SK-N-SH treated with all-trans-retinoic acid at 6 μM for 48 hours (cell line): ENCODE data around the gene C1QC.

ENCODE experiments used
- ATAC-seq: fragments of 200-7000 bp; cut with Tn5 transposase; 3 replicates; pipeline ENCODE4 v1.9.1; 2020; ENCODE audit warnings: mild to moderate bottlenecking, moderate library complexity
- ARNTL ChIP-seq: fragments of 450-650 bp; formaldehyde crosslinking; IDR thresholded peaks from 2 replicates; pipeline ENCODE4 v1.5.0; 2020; ENCODE audit warnings: low read depth, mild to moderate bottlenecking, moderate library complexity, borderline replicate concordance
- BACH2 ChIP-seq: fragments of 250-450 bp; sonication (Bioruptor Pico); IDR thresholded peaks from 2 replicates; pipeline ENCODE4 v1.9.0; 2021; ENCODE audit warnings: mild to moderate bottlenecking, borderline replicate concordance
- CREB5 ChIP-seq: fragments of 250-450 bp; sonication (Bioruptor Pico); IDR thresholded peaks from 2 replicates; pipeline ENCODE4 v1.5.1; 2020; ENCODE audit warnings: low read depth, mild to moderate bottlenecking, moderate library complexity
- CSDC2 ChIP-seq: fragments of 250-450 bp; sonication (Bioruptor Pico); IDR thresholded peaks from 2 replicates; pipeline ENCODE4 v1.5.0; 2020; ENCODE audit warnings: mild to moderate bottlenecking, moderate library complexity
- CSRNP3 ChIP-seq: fragments of 250-450 bp; sonication (Bioruptor Pico); IDR thresholded peaks from 2 replicates; pipeline ENCODE4 v1.5.1; 2021; ENCODE audit warnings: mild to moderate bottlenecking, moderate library complexity
- ESRRG ChIP-seq: fragments of 250-450 bp; sonication (Bioruptor Pico); IDR thresholded peaks from 2 replicates; pipeline ENCODE4 v1.6.1; 2021; ENCODE audit warnings: mild to moderate bottlenecking
- GLIS3 ChIP-seq: fragments of 250-450 bp; sonication (Bioruptor Pico); IDR thresholded peaks from 2 replicates; pipeline ENCODE4 v1.5.0; 2020; ENCODE audit warnings: mild to moderate bottlenecking, moderate library complexity
- ISL1 ChIP-seq: fragments of 250-450 bp; sonication (Bioruptor Pico); IDR thresholded peaks from 2 replicates; pipeline ENCODE4 v2.1.2; 2022; ENCODE audit warnings: mild to moderate bottlenecking, moderate library complexity
- OSR1 ChIP-seq: fragments of 250-450 bp; sonication (Bioruptor Pico); IDR thresholded peaks from 2 replicates; pipeline ENCODE4 v1.8.0; 2022; ENCODE audit warnings: moderate library complexity, mild to moderate bottlenecking, inconsistent platforms
- PATZ1 ChIP-seq: fragments of 250-450 bp; sonication (Bioruptor Pico); IDR thresholded peaks from 2 replicates; pipeline ENCODE4 v1.8.0; 2020; ENCODE audit warnings: mild to moderate bottlenecking, moderate library complexity, borderline replicate concordance
- PPARA ChIP-seq: fragments of 250-450 bp; sonication (Bioruptor Pico); IDR thresholded peaks from 2 replicates; pipeline ENCODE4 v1.5.0; 2020; ENCODE audit warnings: mild to moderate bottlenecking, borderline replicate concordance
- RARB ChIP-seq: fragments of 250-450 bp; sonication (Bioruptor Pico); IDR thresholded peaks from 2 replicates; pipeline ENCODE4 v1.8.0; 2021; ENCODE audit warnings: mild to moderate bottlenecking, moderate library complexity
- SNAI2 ChIP-seq: fragments of 250-450 bp; sonication (Bioruptor Pico); IDR thresholded peaks from 2 replicates; pipeline ENCODE4 v1.5.0; 2020; ENCODE audit warnings: mild to moderate bottlenecking, moderate library complexity
- TCF4 ChIP-seq: fragments of 250-450 bp; sonication (Bioruptor Pico); IDR thresholded peaks from 2 replicates; pipeline ENCODE4 v1.8.0; 2021; ENCODE audit warnings: mild to moderate bottlenecking, moderate library complexity, borderline replicate concordance
- TOX ChIP-seq: fragments of 250-450 bp; sonication (Bioruptor Pico); IDR thresholded peaks from 2 replicates; pipeline ENCODE4 v1.8.0; 2021; ENCODE audit warnings: mild to moderate bottlenecking, moderate library complexity, borderline replicate concordance
- ZC3H10 ChIP-seq: fragments of 250-450 bp; sonication (Bioruptor Pico); IDR thresholded peaks from 2 replicates; pipeline ENCODE4 v1.5.1; 2021; ENCODE audit warnings: mild to moderate bottlenecking, moderate library complexity
- ZFP3 ChIP-seq: fragments of 250-450 bp; sonication (Bioruptor Pico); IDR thresholded peaks from 2 replicates; pipeline ENCODE4 v1.5.0; 2020; ENCODE audit warnings: mild to moderate bottlenecking, moderate library complexity
- ZFP30 ChIP-seq: fragments of 450-650 bp; formaldehyde crosslinking; IDR thresholded peaks from 2 replicates; pipeline ENCODE4 v1.5.0; 2022; ENCODE audit warnings: mild to moderate bottlenecking, moderate library complexity
- ZNF565 ChIP-seq: fragments of 450-650 bp; formaldehyde crosslinking; conservative IDR thresholded peaks from 2 replicates; pipeline ENCODE4 v1.5.0; 2020; ENCODE audit warnings: low read depth, mild to moderate bottlenecking, moderate library complexity
- ZNF70 ChIP-seq: fragments of 450-650 bp; formaldehyde crosslinking; IDR thresholded peaks from 2 replicates; pipeline ENCODE4 v1.5.0; 2020; ENCODE audit warnings: mild to moderate bottlenecking, moderate library complexity
- ZNF8 ChIP-seq: fragments of 450-650 bp; formaldehyde crosslinking; IDR thresholded peaks from 2 replicates; pipeline ENCODE4 v1.5.0; 2020; ENCODE audit warnings: mild to moderate bottlenecking, moderate library complexity
- TF ChIP-seq, protein P1 (sequence below): fragments of 250-450 bp; sonication (Bioruptor Pico); IDR thresholded peaks from 2 replicates; pipeline ENCODE4 v1.8.0; 2021; ENCODE audit warnings: low read depth, mild to moderate bottlenecking, moderate library complexity, borderline replicate concordance
- TF ChIP-seq, protein P2 (sequence below): fragments of 250-450 bp; sonication (Bioruptor Pico); IDR thresholded peaks from 2 replicates; pipeline ENCODE4 v1.5.0; 2020; ENCODE audit warnings: mild to moderate bottlenecking, moderate library complexity

The C1QC gene

DNA sequence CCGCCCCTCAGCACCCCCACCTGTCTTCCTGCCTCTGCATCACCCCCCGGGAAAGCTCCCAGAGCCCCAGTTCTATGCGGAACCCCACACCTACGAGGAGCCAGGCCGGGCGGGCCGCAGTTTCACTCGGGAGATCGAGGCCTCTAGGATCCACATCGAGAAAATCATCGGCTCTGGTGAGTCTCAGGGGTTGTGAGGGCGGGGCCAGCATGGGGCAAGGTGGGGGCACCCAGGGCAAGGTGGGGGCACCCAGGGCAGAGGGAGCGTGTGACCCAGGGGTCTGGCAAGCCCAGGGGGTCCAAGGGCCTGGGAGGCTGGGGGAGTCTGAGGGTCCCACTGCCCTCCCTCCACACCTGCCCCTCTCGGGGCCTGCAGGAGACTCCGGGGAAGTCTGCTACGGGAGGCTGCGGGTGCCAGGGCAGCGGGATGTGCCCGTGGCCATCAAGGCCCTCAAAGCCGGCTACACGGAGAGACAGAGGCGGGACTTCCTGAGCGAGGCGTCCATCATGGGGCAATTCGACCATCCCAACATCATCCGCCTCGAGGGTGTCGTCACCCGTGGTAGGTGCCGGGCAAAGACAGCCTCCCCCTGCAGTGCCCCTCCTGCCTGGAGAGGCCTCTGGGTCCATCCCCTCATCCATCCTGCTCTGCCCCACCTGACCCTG, 46.0 kb upstream of the C1QC start:
- no peak for ATAC-seq
- TF ChIP-seq SNAI2 (no peak), ESRRG (CRISPR knock-in tag) (no peak), PPARA (CRISPR knock-in tag) (no peak), ZNF8 (CRISPR knock-in tag) (no peak), ARNTL (CRISPR knock-in tag) (no peak), RARB (CRISPR knock-in tag) (no peak), TCF4 (CRISPR knock-in tag) (no peak), ZFP30 (CRISPR knock-in tag) (no peak), ZC3H10 (CRISPR knock-in tag) (no peak), BACH2 (CRISPR knock-in tag) (no peak), ISL1 (CRISPR knock-in tag) (no peak), ZFP3 (CRISPR knock-in tag) (no peak), TOX (no peak)
- TF ChIP-seq, protein P1, sequence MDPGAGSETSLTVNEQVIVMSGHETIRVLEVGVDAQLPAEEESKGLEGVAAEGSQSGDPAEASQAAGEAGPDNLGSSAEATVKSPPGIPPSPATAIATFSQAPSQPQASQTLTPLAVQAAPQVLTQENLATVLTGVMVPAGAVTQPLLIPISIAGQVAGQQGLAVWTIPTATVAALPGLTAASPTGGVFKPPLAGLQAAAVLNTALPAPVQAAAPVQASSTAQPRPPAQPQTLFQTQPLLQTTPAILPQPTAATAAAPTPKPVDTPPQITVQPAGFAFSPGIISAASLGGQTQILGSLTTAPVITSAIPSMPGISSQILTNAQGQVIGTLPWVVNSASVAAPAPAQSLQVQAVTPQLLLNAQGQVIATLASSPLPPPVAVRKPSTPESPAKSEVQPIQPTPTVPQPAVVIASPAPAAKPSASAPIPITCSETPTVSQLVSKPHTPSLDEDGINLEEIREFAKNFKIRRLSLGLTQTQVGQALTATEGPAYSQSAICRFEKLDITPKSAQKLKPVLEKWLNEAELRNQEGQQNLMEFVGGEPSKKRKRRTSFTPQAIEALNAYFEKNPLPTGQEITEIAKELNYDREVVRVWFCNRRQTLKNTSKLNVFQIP (CRISPR knock-in tag), result no peak

GRCh38 chr1:22597996-22598395, 45.4 kb upstream of the C1QC start:
- TF ChIP-seq CREB5 (CRISPR knock-in tag) (no peak), CSRNP3 (no peak), ZNF565 (CRISPR knock-in tag) (no peak), ZFP3 (CRISPR knock-in tag) (no peak), OSR1 (CRISPR knock-in tag) (no peak), ZC3H10 (CRISPR knock-in tag) (no peak), ZFP30 (CRISPR knock-in tag) (no peak), ZNF8 (CRISPR knock-in tag) (no peak), GLIS3 (CRISPR knock-in tag) (no peak), CSDC2 (CRISPR knock-in tag) (no peak), PATZ1 (CRISPR knock-in tag) (no peak), ARNTL (CRISPR knock-in tag) (no peak), TOX (no peak), ZNF70 (CRISPR knock-in tag) (no peak), ESRRG (CRISPR knock-in tag) (no peak)
- TF ChIP-seq, protein P2, sequence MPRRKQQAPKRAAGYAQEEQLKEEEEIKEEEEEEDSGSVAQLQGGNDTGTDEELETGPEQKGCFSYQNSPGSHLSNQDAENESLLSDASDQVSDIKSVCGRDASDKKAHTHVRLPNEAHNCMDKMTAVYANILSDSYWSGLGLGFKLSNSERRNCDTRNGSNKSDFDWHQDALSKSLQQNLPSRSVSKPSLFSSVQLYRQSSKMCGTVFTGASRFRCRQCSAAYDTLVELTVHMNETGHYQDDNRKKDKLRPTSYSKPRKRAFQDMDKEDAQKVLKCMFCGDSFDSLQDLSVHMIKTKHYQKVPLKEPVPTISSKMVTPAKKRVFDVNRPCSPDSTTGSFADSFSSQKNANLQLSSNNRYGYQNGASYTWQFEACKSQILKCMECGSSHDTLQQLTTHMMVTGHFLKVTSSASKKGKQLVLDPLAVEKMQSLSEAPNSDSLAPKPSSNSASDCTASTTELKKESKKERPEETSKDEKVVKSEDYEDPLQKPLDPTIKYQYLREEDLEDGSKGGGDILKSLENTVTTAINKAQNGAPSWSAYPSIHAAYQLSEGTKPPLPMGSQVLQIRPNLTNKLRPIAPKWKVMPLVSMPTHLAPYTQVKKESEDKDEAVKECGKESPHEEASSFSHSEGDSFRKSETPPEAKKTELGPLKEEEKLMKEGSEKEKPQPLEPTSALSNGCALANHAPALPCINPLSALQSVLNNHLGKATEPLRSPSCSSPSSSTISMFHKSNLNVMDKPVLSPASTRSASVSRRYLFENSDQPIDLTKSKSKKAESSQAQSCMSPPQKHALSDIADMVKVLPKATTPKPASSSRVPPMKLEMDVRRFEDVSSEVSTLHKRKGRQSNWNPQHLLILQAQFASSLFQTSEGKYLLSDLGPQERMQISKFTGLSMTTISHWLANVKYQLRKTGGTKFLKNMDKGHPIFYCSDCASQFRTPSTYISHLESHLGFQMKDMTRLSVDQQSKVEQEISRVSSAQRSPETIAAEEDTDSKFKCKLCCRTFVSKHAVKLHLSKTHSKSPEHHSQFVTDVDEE, result no peak
- TF ChIP-seq, all 23 proteins: peak for 0
- no peak for ATAC-seq
